Central memory CD4-positive, alpha-beta T cell (primary cell): Measurements from ENCODE around the gene SSTR5.
"Not testable (repeated sequence)": the region's sequence is repeated elsewhere in the genome, so short reads cannot be mapped to it uniquely, and the experiment has no call there.

Source experiments
- DNase-seq: peaks from one replicate; pipeline ENCODE4 v3.0.0; 2022
- total RNA-seq, 3 experiments: gene quantifications; one replicate each; lab custom pipeline; 2026; lab: John Stamatoyannopoulos, UW

The SSTR5 gene
- total RNA-seq = 0 reads per million in 3 experiments

- no peak for DNase-seq
Measured at GRCh38 chr16:1072526-1073261, at the start of gene SSTR5. Gene SSTR5, plus strand, starts transcription at chr16:1072747. Its CDS starts 6,122 bp downstream, at chr16:1078869.

GRCh38 chr16:1024138-1024537 is 48.4 kb upstream of the SSTR5 start:
- DNase-seq = no peak

GRCh38 chr16:1025183-1025809 is 47.3 kb upstream of the SSTR5 start:
- not testable (repeated sequence) for DNase-seq

GRCh38 chr16:1026057-1026783 is 46.3 kb upstream of the SSTR5 start:
- DNase-seq = no peak

GRCh38 chr16:1026784-1027500 is 45.6 kb upstream of the SSTR5 start:
- DNase-seq = no peak

- DNase-seq = no peak
Measured at GRCh38 chr16:1027501-1027815, 45.1 kb upstream of the SSTR5 start.

- no peak for DNase-seq
Measured at GRCh38 chr16:1028056-1028455, 44.5 kb upstream of the SSTR5 start.

- DNase-seq = no peak
Measured at GRCh38 chr16:1028524-1029258, 43.9 kb upstream of the SSTR5 start.

GRCh38 chr16:1029259-1029545 is 43.3 kb upstream of the SSTR5 start:
- DNase-seq = no peak

- no peak for DNase-seq
Measured at GRCh38 chr16:1030473-1030901, 42.1 kb upstream of the SSTR5 start.

- DNase-seq = no peak
Measured at GRCh38 chr16:1031666-1032065, 40.9 kb upstream of the SSTR5 start.

GRCh38 chr16:1032607-1033006 is 39.9 kb upstream of the SSTR5 start:
- DNase-seq = no peak

GRCh38 chr16:1033128-1033679 is 39.3 kb upstream of the SSTR5 start:
- DNase-seq = no peak

- no peak for DNase-seq
Measured at GRCh38 chr16:1034230-1035065, 38.1 kb upstream of the SSTR5 start.

GRCh38 chr16:1035066-1035415 is 37.5 kb upstream of the SSTR5 start:
- no peak for DNase-seq

- no peak for DNase-seq
Measured at GRCh38 chr16:1036166-1036565, 36.4 kb upstream of the SSTR5 start.

- no peak for DNase-seq
Measured at GRCh38 chr16:1036726-1037393, 35.7 kb upstream of the SSTR5 start.

GRCh38 chr16:1037394-1038257 is 34.9 kb upstream of the SSTR5 start:
- DNase-seq = no peak

- DNase-seq = no peak
Measured at GRCh38 chr16:1038932-1039331, 33.6 kb upstream of the SSTR5 start.

- DNase-seq = no peak
Measured at GRCh38 chr16:1039762-1040161, 32.8 kb upstream of the SSTR5 start.
